SK-N-MC (cell line): ENCODE data around the gene PHACTR2.

Source experiments
- DNase-seq: peaks from one replicate; pipeline ENCODE4 v3.0.0-alpha.2; 2011; ENCODE audit warnings: low read depth, low spot score
- H3K27ac ChIP-seq: fragments of 200-600 bp; sonication (generic); 2 replicates; pipeline ENCODE4 v1.5.1; 2016; ENCODE audit warnings: mixed run types
- H3K36me3 ChIP-seq: fragments of 200-600 bp; sonication (generic); 2 replicates; pipeline ENCODE4 v1.6.1; 2017; ENCODE audit warnings: antibody characterized with exemption, low read length, mixed read lengths; ENCODE audit not compliant: insufficient read depth
- H3K4me3 ChIP-seq: fragments of 200-600 bp; sonication (generic); 2 replicates; pipeline ENCODE4 v1.5.1; 2016
- H3K9ac ChIP-seq: fragments of 200-600 bp; sonication (generic); 2 replicates; pipeline ENCODE4 v1.8.0; 2017; ENCODE audit warnings: mixed run types, mixed read lengths; ENCODE audit not compliant: insufficient read length
- H3K9me3 ChIP-seq: fragments of 200-600 bp; sonication (generic); 2 replicates; pipeline ENCODE4 v1.6.1; 2017; ENCODE audit warnings: low read depth, mild to moderate bottlenecking, antibody characterized with exemption, low read length, moderate library complexity, mixed read lengths
- EZH2 ChIP-seq: fragments of 200-600 bp; sonication (generic); IDR thresholded peaks from one replicate; pipeline ENCODE4 v1.6.1; 2017; ENCODE audit warnings: antibody characterized with exemption
- FOXP2 ChIP-seq: optimal IDR thresholded peaks from 2 replicates; pipeline ENCODE3; 2011; ENCODE audit warnings: mild to moderate bottlenecking, moderate library complexity; ENCODE audit not compliant: insufficient read depth; ENCODE audit errors: extremely low read length, control extremely low read depth
- POLR2AphosphoS5 ChIP-seq: IDR thresholded peaks from 2 replicates; pipeline ENCODE4 v1.6.1; 2012; ENCODE audit warnings: mild to moderate bottlenecking, low read depth, low read length, borderline replicate concordance

The PHACTR2 gene

DNA sequence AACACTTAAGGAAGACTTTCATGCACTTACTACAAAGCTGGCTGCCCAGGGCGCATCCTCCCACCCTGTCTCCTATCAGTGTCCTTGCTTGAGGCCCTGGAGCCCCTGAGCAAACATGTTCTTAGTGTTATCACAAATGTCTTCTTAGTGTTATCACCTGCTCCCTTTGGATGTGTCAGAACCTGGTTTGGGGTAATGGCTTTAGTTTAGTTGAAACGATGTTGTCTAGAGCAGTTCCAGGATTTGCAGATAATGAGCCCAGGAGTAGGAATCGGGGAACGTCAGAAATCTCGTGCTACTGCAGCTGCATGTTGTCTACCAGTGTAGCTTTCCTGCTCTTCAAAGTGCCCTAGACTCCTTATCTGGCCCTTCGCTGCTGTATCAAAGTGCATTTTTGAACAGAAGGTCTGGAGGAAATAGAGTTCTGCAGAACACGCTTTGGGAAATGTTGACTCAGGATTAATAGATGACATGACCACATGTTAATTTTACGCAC, 69.6 kb downstream of the PHACTR2 start:
- no peak for TF ChIP-seq FOXP2
- TF ChIP-seq POLR2AphosphoS5: no peak
- no peak for TF ChIP-seq EZH2
- no peak overlapping the region for H3K4me3 ChIP-seq
- DNase-seq: no peak
- H3K27ac ChIP-seq: no peak overlapping the region
- H3K9me3 ChIP-seq: no peaks in the 10 kb centered on the region
- no peak overlapping the region for H3K9ac ChIP-seq
- H3K36me3 ChIP-seq: no peaks in the 10 kb centered on the region

DNA sequence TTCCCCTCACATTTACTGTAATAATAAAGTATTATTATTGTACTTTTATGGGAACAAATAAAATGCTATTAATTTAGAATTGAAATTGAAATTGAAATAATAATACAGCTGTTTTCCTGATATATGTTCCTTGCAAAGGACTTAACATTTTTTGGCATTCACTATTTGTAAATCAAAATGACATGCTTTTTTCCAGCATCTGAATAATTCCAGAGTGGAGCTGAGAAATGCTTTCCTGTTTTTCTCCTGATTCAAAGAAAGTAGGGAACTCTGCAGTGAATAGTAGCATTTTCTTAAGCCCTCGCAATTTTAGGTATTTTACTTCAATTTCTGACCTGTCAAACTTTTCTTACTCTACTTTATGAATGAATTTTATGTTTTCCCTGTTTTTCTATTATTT, 72.1 kb downstream of the PHACTR2 start:
- Histone ChIP-seq H3K27ac (no peak overlapping the region), H3K9me3 (no peaks in the 10 kb centered on the region), H3K9ac (no peak overlapping the region), H3K36me3 (no peaks in the 10 kb centered on the region), H3K4me3 (no peak overlapping the region)
- DNase-seq: no peak
- TF ChIP-seq FOXP2 (no peak), EZH2 (no peak), POLR2AphosphoS5 (no peak)

DNA sequence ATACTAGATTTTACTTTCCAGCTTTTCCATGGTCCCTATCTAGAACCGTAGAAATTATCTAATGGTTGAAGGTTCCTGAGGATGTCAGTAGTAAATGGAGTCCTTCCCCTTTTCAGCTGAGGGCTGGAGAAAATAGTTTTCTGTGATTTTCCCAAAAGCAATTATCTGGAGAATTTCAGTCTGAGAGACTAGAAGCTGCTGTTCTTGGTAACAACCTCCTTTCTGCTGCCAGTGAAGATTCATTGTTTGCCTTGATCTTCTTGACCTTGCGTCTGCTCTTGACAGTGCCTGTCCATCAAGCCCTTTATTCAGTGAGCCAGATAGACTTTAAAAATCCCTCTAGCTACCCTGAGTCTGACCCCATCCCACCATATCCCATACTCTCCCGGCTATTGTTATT, 73.1 kb downstream of the PHACTR2 start:
- no peak for DNase-seq
- TF ChIP-seq EZH2 (no peak), POLR2AphosphoS5 (no peak), FOXP2 (no peak)
- Histone ChIP-seq H3K4me3 (no peak overlapping the region), H3K36me3 (no peaks in the 10 kb centered on the region), H3K9ac (no peak overlapping the region), H3K27ac (no peak overlapping the region), H3K9me3 (no peaks in the 10 kb centered on the region)

DNA sequence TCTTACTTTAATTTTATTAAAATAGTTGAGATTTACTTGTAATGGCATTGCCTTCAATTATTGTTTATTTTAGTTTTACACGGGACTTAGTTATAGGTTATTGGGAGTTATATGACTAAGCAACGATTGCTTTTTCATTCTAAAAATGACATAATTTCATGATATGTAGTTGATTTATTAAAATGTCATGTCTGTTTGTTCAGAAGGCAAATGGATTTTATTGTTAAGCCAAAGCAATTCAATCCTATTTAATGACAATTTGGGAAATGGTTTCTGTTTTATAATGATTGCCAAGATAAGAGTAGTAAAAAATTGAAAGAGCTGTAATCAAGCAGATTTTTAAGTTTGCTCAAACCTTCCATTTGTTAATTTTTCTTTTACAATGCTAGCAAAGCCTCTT, 74.7 kb downstream of the PHACTR2 start:
- Histone ChIP-seq H3K4me3 (no peak overlapping the region), H3K27ac (no peak overlapping the region), H3K36me3 (no peaks in the 10 kb centered on the region), H3K9ac (no peak overlapping the region), H3K9me3 (no peaks in the 10 kb centered on the region)
- no peak for DNase-seq
- TF ChIP-seq EZH2 (no peak), FOXP2 (no peak), POLR2AphosphoS5 (no peak)

DNA sequence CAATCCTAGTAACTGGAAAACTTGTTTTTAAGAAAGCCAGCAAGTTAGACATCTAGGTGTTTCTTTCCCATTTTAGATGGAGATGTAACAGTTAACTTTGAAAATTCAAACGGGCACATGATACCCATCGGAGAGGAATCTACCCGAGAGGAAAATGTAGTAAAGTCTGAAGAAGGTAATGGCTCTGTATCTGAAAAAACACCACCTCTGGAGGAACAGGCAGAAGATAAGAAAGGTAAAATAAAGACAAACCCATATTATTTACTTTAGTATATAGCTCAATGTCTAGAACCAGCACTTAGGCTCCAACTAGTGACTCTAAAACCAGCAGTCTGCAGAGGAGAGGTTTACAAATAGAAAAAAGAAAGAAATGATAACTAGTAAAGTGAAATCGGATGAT, 75.9 kb downstream of the PHACTR2 start:
- Histone ChIP-seq H3K9me3 (no peaks in the 10 kb centered on the region), H3K4me3 (no peak overlapping the region), H3K27ac (no peak overlapping the region), H3K9ac (no peak overlapping the region), H3K36me3 (no peaks in the 10 kb centered on the region)
- TF ChIP-seq FOXP2: no peak
- TF ChIP-seq POLR2AphosphoS5: no peak
- no peak for TF ChIP-seq EZH2
- no peak for DNase-seq

DNA sequence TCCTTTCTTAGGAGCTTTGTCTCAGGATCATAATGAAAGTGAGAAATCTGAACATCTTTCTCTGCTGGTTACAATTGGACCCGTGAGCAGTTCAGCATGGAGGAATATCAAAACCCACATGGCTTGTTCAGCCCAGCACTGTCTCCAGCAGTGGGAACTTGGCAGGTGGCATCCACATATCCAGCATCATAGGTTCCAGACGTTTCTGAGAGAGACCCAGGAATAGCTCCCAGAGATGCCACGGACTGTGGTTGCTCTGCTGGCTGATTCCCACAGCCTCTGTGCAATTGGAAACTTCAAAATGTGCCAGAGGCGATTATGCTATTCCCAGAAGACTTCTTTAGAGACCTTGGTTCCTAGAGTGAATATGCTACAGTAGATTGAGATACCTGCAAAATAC, 76.4 kb downstream of the PHACTR2 start:
- TF ChIP-seq EZH2 (no peak), POLR2AphosphoS5 (no peak), FOXP2 (no peak)
- Histone ChIP-seq H3K4me3 (no peak overlapping the region), H3K9ac (no peak overlapping the region), H3K9me3 (no peaks in the 10 kb centered on the region), H3K36me3 (no peaks in the 10 kb centered on the region), H3K27ac (no peak overlapping the region)
- no peak for DNase-seq

DNA sequence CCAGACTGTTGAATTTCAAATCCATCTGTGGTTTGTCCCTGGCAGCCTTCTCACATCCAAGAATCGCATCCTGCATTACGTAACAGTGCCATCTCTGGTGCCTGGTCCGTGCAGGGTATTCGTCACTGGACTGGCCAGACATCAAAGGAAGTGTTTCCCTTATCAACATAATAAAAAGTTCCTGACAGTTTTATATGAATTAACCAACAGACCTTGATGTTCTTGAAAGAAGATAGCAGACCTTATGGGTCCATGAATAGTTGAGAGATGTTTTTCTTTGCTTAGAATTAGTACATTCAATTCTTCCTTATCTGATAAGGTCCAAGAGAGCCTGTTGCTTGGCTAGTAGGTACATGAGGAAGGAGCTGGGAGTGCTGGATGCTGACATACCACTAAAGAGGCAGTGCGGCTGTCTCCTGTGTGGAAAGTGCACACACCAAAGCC, 77.6 kb downstream of the PHACTR2 start:
- no peak overlapping the region for H3K27ac ChIP-seq
- TF ChIP-seq FOXP2: no peak
- DNase-seq: no peak
- H3K4me3 ChIP-seq: no peak overlapping the region
- no peak overlapping the region for H3K9ac ChIP-seq
- no peaks in the 10 kb centered on the region for H3K36me3 ChIP-seq
- H3K9me3 ChIP-seq: no peaks in the 10 kb centered on the region

DNA sequence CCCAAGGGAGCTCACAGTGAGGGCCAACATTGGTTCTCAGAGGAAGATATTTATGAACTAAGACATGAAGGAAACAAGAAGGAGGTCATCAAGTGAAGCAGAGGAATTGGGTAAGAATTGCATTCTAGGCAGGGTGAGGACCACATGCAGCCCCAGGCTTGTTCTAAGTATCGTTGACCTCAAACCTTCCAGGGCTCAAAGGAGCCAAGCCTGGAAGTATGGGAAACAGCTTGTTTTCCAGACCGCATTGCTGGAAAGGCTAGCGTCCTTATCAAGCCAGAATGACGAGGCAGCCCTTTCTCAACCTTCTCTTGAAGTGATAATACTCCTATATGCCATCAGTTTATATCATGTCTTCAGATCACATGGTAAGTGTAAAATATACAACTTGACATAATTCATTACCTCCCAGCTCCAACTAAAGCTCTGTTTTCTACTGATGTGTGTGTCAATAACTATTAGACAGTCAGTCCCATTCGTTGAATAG, 79.6 kb downstream of the PHACTR2 start:
- DNase-seq: no peak

DNA sequence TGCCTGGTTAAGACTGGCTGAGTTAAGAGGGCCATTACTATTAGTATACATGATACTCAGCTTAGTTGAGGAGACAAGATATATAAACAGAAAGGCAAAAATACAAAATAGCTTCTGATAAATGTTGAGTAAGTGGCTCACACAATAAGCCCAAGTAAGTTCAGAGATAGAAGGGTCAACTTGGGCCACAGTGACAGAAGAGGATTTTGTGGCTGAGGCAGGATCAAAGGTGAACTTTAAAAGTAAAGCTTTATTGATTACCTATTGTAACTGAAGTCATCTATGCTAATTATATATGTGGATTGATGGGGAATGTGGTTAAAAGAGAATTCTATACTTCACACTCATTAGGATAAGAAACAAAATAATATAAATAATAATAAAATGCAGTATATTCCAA, 80.8 kb downstream of the PHACTR2 start:
- H3K4me3 ChIP-seq: no peak overlapping the region
- H3K9me3 ChIP-seq: no peaks in the 10 kb centered on the region
- H3K27ac ChIP-seq: no peak overlapping the region
- TF ChIP-seq EZH2: no peak
- no peak for TF ChIP-seq FOXP2
- no peak overlapping the region for H3K9ac ChIP-seq
- DNase-seq: no peak
- H3K36me3 ChIP-seq: no peaks in the 10 kb centered on the region

More for the DNA sequence above, 79.6 kb downstream of the PHACTR2 start:
- Histone ChIP-seq H3K9me3 (no peaks in the 10 kb centered on the region), H3K36me3 (no peaks in the 10 kb centered on the region), H3K4me3 (no peak overlapping the region), H3K27ac (no peak overlapping the region), H3K9ac (no peak overlapping the region)
- TF ChIP-seq POLR2AphosphoS5 (no peak), FOXP2 (no peak), EZH2 (no peak)
